OCI-LY1 (cell line): ENCODE results near the gene HOMER1.

Experiments
- H2AFZ ChIP-seq: fragments of 200-600 bp; sonication (generic), shearing (Covaris generic); 2 replicates; pipeline ENCODE4 v1.6.0; 2014; ENCODE audit warnings: antibody characterized with exemption, mild to moderate bottlenecking, low read length
- H3F3A ChIP-seq: fragments of 200-600 bp; sonication (generic), shearing (Covaris generic); 2 replicates; pipeline ENCODE4 v1.6.0; 2014; ENCODE audit warnings: mild to moderate bottlenecking, antibody characterized with exemption, low read length, moderate library complexity; ENCODE audit not compliant: insufficient read depth
- H3K27ac ChIP-seq: fragments of 200-600 bp; sonication (generic); 2 replicates; pipeline ENCODE4 v1.5.1; 2014; ENCODE audit warnings: low read length, mixed run types, mild to moderate bottlenecking, low read depth; ENCODE audit not compliant: poor library complexity, severe bottlenecking
- H3K27me3 ChIP-seq: fragments of 200-600 bp; sonication (generic); 2 replicates; pipeline ENCODE4 v1.6.0; 2014; ENCODE audit warnings: antibody characterized with exemption, mild to moderate bottlenecking, low read length, moderate library complexity; ENCODE audit not compliant: insufficient read depth
- H3K36me3 ChIP-seq: fragments of 200-600 bp; sonication (generic); 2 replicates; pipeline ENCODE4 v1.6.1; 2014; ENCODE audit warnings: mild to moderate bottlenecking, antibody characterized with exemption, low read length, moderate library complexity, mixed read lengths; ENCODE audit not compliant: insufficient read depth
- H3K4me1 ChIP-seq: fragments of 200-600 bp; sonication (generic); 2 replicates; pipeline ENCODE4 v1.5.1; 2014; ENCODE audit warnings: mild to moderate bottlenecking, low read length, moderate library complexity; ENCODE audit not compliant: insufficient read depth, severe bottlenecking
- H3K4me2 ChIP-seq: fragments of 200-600 bp; sonication (generic), shearing (Covaris generic); 2 replicates; pipeline ENCODE4 v1.6.1; 2014; ENCODE audit warnings: low read length
- H3K4me3 ChIP-seq: fragments of 200-600 bp; sonication (generic); 2 replicates; pipeline ENCODE4 v1.5.1; 2014; ENCODE audit warnings: low read length, low read depth, mild to moderate bottlenecking, mixed read lengths; ENCODE audit not compliant: poor library complexity, severe bottlenecking
- H3K79me2 ChIP-seq: fragments of 200-600 bp; shearing (Covaris generic); 2 replicates; pipeline ENCODE4 v1.6.1; 2016; ENCODE audit warnings: mixed run types, low read length, mixed read lengths; ENCODE audit not compliant: insufficient read depth
- H3K9ac ChIP-seq: fragments of 200-600 bp; sonication (generic), shearing (Covaris generic); 2 replicates; pipeline ENCODE4 v1.6.1; 2014; ENCODE audit warnings: mild to moderate bottlenecking, low read length, mixed read lengths
- H3K9me2 ChIP-seq: fragments of 200-600 bp; sonication (generic), shearing (Covaris generic); 2 replicates; pipeline ENCODE4 v1.6.1; 2014; ENCODE audit warnings: low read depth, mild to moderate bottlenecking, low read length, mixed read lengths
- H3K9me3 ChIP-seq: fragments of 200-600 bp; shearing (Covaris generic); 2 replicates; pipeline ENCODE4 v1.6.1; 2014; ENCODE audit warnings: low read length, mixed read lengths
- H4K20me1 ChIP-seq: fragments of 200-600 bp; sonication (generic), shearing (Covaris generic); 2 replicates; pipeline ENCODE4 v1.6.0; 2016; ENCODE audit warnings: mild to moderate bottlenecking, low read length; ENCODE audit not compliant: insufficient read depth
- CTCF ChIP-seq: fragments of 200-600 bp; sonication (generic), shearing (Covaris generic); IDR thresholded peaks from 2 replicates; pipeline ENCODE4 v1.5.1; 2017; ENCODE audit warnings: mild to moderate bottlenecking, antibody characterized with exemption, low read length, moderate library complexity, mixed read lengths
- EZH2 ChIP-seq: fragments of 200-600 bp; sonication (generic), shearing (Covaris generic); IDR thresholded peaks from 2 replicates; pipeline ENCODE4 v1.8.0; 2017; ENCODE audit warnings: borderline replicate concordance, mixed run types, mild to moderate bottlenecking, antibody characterized with exemption, low read length, moderate library complexity, mixed read lengths

Gene HOMER1

DNA sequence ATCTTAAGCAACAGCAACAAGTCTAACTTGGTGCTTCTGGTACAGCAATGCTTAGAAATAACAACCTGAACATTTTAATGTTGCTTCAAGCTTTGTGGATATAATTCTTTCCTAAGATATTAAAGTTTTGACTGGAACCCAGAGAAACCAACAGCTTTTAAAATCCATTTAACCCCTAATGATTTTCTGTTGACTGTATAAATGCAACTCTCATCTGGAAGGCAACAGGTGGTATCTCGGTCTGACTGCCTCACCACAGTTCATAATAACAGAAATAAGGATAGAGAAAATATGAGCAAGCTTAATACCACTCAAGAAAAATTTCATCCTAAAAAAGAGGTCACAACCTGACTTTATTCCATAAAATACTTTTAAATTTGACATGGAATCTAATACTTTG is 116.9 kb downstream of the HOMER1 start:
- Histone ChIP-seq H3K79me2 (no peaks in the 10 kb centered on the region), H3K9me3 (no peaks in the 10 kb centered on the region), H3K27me3 (no peaks in the 10 kb centered on the region), H3K4me1 (no peaks in the 10 kb centered on the region), H3K9ac (no peak overlapping the region), H3K4me2 (no peak overlapping the region), H3K4me3 (no peak overlapping the region), H3K9me2 (no peaks in the 10 kb centered on the region), H3F3A (no peaks in the 10 kb centered on the region), H3K36me3 (no peaks in the 10 kb centered on the region), H4K20me1 (no peaks in the 10 kb centered on the region), H2AFZ (no peak overlapping the region), H3K27ac (no peak overlapping the region)
- TF ChIP-seq EZH2 (no peak), CTCF (no peak)

DNA sequence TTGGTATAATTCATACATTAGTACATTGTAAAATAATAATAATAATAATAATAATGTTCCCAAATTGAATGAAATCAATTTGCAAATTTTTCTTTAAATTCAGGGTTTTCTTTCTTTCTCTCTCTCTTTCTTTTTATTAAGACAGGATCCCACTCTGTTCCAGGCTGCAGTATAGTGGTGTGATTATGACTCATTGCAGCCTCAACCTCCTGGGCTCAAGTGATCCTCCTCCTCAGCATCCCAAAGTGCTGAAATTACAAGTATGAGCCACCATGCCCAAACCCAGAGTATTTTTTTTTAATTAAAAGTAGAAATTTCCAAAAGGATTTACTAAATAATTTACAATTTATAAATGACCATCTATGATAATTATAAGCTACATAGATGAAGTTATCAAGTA is 117.7 kb downstream of the HOMER1 start:
- H3K9ac ChIP-seq = no peak overlapping the region
- TF ChIP-seq CTCF = no peak
- H3K27ac ChIP-seq = no peak overlapping the region
- no peaks in the 10 kb centered on the region for H3K36me3 ChIP-seq
- no peaks in the 10 kb centered on the region for H4K20me1 ChIP-seq
- no peaks in the 10 kb centered on the region for H3K27me3 ChIP-seq
- no peak overlapping the region for H2AFZ ChIP-seq
- no peak overlapping the region for H3K4me2 ChIP-seq
- H3K4me3 ChIP-seq = no peak overlapping the region
- H3K9me2 ChIP-seq = no peaks in the 10 kb centered on the region
- no peaks in the 10 kb centered on the region for H3K4me1 ChIP-seq
- H3K9me3 ChIP-seq = no peaks in the 10 kb centered on the region
- no peaks in the 10 kb centered on the region for H3K79me2 ChIP-seq
- H3F3A ChIP-seq = no peaks in the 10 kb centered on the region

DNA sequence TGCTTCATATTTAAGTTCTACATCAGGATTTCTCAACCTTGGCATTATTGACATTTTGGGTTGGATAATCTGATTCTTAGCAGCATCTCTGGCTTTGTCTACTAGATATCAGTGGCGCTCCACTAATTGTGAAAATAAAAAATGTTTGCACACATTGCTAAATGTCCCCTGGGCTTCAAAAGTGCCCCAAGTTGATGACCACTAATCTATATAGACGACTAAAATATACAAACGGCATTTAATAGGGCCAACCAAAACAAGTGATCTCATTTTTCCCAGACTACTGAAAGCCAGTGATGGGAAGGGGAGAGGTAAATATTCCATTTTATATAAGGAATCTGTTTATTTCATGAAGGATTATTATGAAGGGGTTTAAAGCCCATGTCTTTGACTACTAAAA is 118.6 kb downstream of the HOMER1 start:
- Histone ChIP-seq H2AFZ (no peak overlapping the region), H4K20me1 (no peaks in the 10 kb centered on the region), H3K9me2 (no peaks in the 10 kb centered on the region), H3K4me1 (no peaks in the 10 kb centered on the region), H3K79me2 (no peaks in the 10 kb centered on the region), H3K4me3 (no peak overlapping the region), H3K9ac (no peak overlapping the region), H3K36me3 (no peaks in the 10 kb centered on the region), H3F3A (no peaks in the 10 kb centered on the region), H3K27me3 (no peaks in the 10 kb centered on the region), H3K27ac (no peak overlapping the region), H3K4me2 (no peak overlapping the region), H3K9me3 (no peaks in the 10 kb centered on the region)
- no peak for TF ChIP-seq EZH2

DNA sequence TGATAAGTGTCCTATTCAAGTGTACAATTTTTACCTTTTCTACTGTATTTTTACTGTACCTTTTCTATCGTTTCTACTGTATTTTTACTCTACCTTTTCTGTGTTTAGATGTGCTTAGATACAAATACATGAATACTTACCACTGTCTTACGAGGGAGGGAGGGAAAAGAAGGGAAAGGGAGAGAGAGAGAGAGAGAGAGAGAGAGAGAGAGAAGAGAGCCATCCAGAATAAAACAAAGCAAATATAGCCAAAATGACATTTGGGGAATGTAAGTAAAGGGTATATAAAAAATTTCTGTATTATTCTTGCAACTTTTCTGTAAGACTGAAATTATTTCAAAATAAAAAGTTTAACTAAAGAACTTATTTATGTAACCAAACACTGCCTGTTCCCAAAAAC is 121.2 kb downstream of the HOMER1 start:
- no peaks in the 10 kb centered on the region for H3K27me3 ChIP-seq
- H2AFZ ChIP-seq = no peak overlapping the region
- no peaks in the 10 kb centered on the region for H3K9me2 ChIP-seq
- no peaks in the 10 kb centered on the region for H4K20me1 ChIP-seq
- no peak overlapping the region for H3K27ac ChIP-seq
- H3K4me3 ChIP-seq = no peak overlapping the region
- H3K36me3 ChIP-seq = no peaks in the 10 kb centered on the region
- no peak overlapping the region for H3K9ac ChIP-seq
- no peak overlapping the region for H3K4me2 ChIP-seq
- no peaks in the 10 kb centered on the region for H3K4me1 ChIP-seq
- H3F3A ChIP-seq = no peaks in the 10 kb centered on the region
- H3K9me3 ChIP-seq = no peaks in the 10 kb centered on the region
- no peak for TF ChIP-seq CTCF
- TF ChIP-seq EZH2 = no peak
- no peaks in the 10 kb centered on the region for H3K79me2 ChIP-seq
